Ammon's horn (tissue), 1 donor: ENCODE results near the gene TMUB1.

Experiments used
- DNase-seq: peaks from one replicate; pipeline ENCODE4 v3.0.0-alpha.2; 2016; ENCODE audit warnings: low spot score

The TMUB1 gene

GRCh38 chr7:151066273-151066974 is 16.9 kb downstream of the TMUB1 start:
- no peak for DNase-seq

- no peak for DNase-seq
Measured at GRCh38 chr7:151065516-151065915, 17.8 kb downstream of the TMUB1 start.

- DNase-seq: no peak
Measured at GRCh38 chr7:151064993-151065392, 18.3 kb downstream of the TMUB1 start.

GRCh38 chr7:151064454-151064853 is 18.8 kb downstream of the TMUB1 start:
- DNase-seq: no peak

- no peak for DNase-seq
Measured at GRCh38 chr7:151063212-151063561, 20.1 kb downstream of the TMUB1 start.

- no peak for DNase-seq
Measured at GRCh38 chr7:151062399-151063211, 20.7 kb downstream of the TMUB1 start.

GRCh38 chr7:151062111-151062398 is 21.2 kb downstream of the TMUB1 start:
- no peak for DNase-seq

- DNase-seq: no peak
Measured at GRCh38 chr7:151061213-151062110, 21.8 kb downstream of the TMUB1 start.

GRCh38 chr7:151060416-151061212 is 22.7 kb downstream of the TMUB1 start:
- peak; percentile 58 for DNase-seq

- DNase-seq: no peak
Measured at GRCh38 chr7:151060113-151060415, 23.2 kb downstream of the TMUB1 start.

- peak; percentile 85 for DNase-seq
Measured at GRCh38 chr7:151059367-151060112, 23.8 kb downstream of the TMUB1 start, which contains the start of gene SLC4A2. SLC4A2 (plus strand) TSS chr7:151059589; CDS start chr7:151061988, 2,399 bp downstream.

- DNase-seq: peak; percentile 43
Measured at GRCh38 chr7:151058781-151059366, 24.4 kb downstream of the TMUB1 start.

- peak; percentile 100 for DNase-seq
Measured at GRCh38 chr7:151057989-151058780, 25.1 kb downstream of the TMUB1 start.

GRCh38 chr7:151057506-151057988 is 25.7 kb downstream of the TMUB1 start, which contains the start of gene CDK5:
CDK5 (minus strand) TSS chr7:151057897; CDS start chr7:151057848, 49 bp downstream.
- DNase-seq: no peak

- DNase-seq: no peak
Measured at GRCh38 chr7:151056666-151057505, 26.4 kb downstream of the TMUB1 start.

- no peak for DNase-seq
Measured at GRCh38 chr7:151056283-151056665, 27.0 kb downstream of the TMUB1 start.

- no peak for DNase-seq
Measured at GRCh38 chr7:151053751-151054150, 29.5 kb downstream of the TMUB1 start.

- no peak for DNase-seq
Measured at GRCh38 chr7:151053096-151053495, 30.2 kb downstream of the TMUB1 start.

GRCh38 chr7:151051108-151051507 is 32.2 kb downstream of the TMUB1 start:
- peak; percentile 40 for DNase-seq
